Upper lobe of left lung (tissue), 4 donors: Measurements from ENCODE around the gene SMIM36.

ENCODE experiments used
- CTCF ChIP-seq, 6 experiments: fragments of 450-650 bp in 4 of 6; fragments of 200-600 bp in 2 of 6; sonication (generic) in 2 of 6; IDR thresholded peaks; one replicate each; pipeline ENCODE4 v1.5.1; 2016 to 2019; ENCODE audit warnings: antibody characterized with exemption in 6 of 6
- POLR2AphosphoS5 ChIP-seq, 2 donors: sonication (generic); formaldehyde crosslinking; IDR thresholded peaks; one replicate each; pipeline ENCODE4 v1.5.1; 2017; ENCODE audit warnings: antibody characterized with exemption in 2 of 2

GRCh38 chr17:55433029-55433628 is 78.1 kb downstream of the SMIM36 start:
- TF ChIP-seq CTCF (IDR thresholded peaks at IDR 0.05): no peak
- no peak for TF ChIP-seq POLR2AphosphoS5 (IDR thresholded peaks at IDR 0.05)
